Measurements from ENCODE around the gene CFAP57. TPM values are rescaled to one million over a fixed set of nuclear protein-coding genes. Genes with fewer than 3 reads are reported as not detected.

Gene CFAP57
- total RNA-seq, 2 experiments from 2014 or later, result not detected

DNA sequence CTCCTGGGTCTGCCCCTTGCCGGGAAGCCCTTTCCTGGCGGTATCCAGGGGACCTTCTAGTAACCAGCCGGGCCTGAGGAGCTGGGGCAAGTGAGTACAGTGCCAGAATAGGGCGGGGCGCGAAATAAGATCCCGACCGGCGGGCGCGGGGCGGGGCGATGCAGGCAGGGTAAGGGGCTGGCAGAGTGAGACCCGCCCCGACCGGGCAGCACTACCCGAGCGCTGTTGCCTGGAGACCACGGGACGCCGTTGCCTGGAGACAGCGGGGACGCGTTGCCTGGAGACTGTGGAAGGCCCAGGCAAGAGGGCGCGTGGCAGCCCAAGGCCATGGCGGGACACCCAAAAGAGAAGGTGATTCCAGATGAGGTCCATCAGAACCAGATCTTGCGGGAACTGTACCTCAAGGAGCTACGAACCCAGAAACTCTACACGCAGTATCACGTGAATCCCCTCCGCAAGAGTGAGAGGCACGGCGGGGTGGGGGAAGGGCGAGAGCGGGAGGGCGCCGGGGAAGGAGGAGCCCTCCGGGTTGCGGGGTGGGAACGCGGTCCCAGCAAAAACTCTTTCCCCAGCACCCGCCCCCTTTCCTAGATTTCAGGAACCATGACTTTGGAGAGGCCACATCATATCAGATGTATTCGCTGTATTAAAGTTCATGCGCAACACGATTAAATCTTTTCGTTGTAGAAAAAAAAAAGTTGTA, 24.4 kb upstream of the CFAP57 start:
- Mint-ChIP-seq H3K4me3 (no peak overlapping the region), H3K36me3 (ENCODE audit: low read depth) (no peaks in the 10 kb centered on the region), H3K27me3 (peaks cover 65% of the 10 kb centered on the region), H3K9me3 (no peaks in the 10 kb centered on the region), H3K27ac (no peak overlapping the region), H3K4me1 (peaks cover 1% of the 10 kb centered on the region)
- ChIA-PET CTCF (no interaction called here), POLR2A (no interaction called here)
- DNase-seq, result peak; percentile 51

DNA sequence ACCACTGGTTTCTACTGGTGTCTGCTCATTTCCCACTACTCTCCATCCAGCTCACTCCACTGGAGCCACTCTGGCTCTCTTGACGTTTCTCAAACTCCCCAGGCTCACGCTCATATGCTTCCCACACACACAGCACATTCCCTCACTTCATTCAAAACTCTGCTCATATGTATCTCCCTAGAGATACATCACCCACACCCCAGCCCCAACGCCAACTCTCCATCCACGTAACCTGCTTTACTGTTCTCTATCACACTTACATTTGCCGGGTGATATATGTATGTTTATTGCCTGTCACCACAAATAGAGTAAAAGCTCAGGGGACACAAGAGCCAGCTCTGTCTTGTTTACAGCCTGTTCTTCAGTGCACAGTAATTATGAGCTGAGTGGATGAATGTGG, 22.2 kb upstream of the CFAP57 start:
- Mint-ChIP-seq H3K27me3 (peaks cover 46% of the 10 kb centered on the region), H3K9me3 (no peaks in the 10 kb centered on the region), H3K4me1 (peaks cover 1% of the 10 kb centered on the region), H3K27ac (no peak overlapping the region), H3K36me3 (ENCODE audit: low read depth) (no peaks in the 10 kb centered on the region), H3K4me3 (no peak overlapping the region)
- ChIA-PET POLR2A (no interaction called here), CTCF (no interaction called here)
- DNase-seq, result no peak

DNA sequence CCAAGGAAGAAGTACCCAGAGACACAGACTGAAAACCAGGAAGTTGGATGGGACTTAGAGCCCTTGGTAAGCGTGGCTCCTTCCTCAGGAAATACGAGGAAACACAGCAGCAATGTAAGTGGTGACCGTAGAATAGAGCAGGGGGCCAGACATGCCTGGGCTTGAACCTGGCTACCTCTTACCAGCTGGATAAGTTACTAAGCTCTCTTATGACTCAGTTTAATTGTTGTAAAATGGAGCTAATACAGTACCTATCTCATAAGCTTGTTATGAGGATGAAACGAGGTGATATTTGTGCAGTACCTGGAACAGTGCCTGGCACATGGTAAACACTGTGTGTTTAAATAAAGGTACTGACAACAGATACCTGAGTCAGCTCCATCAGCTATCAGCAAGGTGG, 19.3 kb upstream of the CFAP57 start:
- Mint-ChIP-seq H3K4me3 (no peak overlapping the region), H3K36me3 (ENCODE audit: low read depth) (no peaks in the 10 kb centered on the region), H3K27me3 (peaks cover 26% of the 10 kb centered on the region), H3K4me1 (peaks cover 5% of the 10 kb centered on the region), H3K9me3 (no peaks in the 10 kb centered on the region), H3K27ac (no peak overlapping the region)
- ChIA-PET POLR2A (no interaction called here), CTCF (no interaction called here)
- DNase-seq, result no peak

DNA sequence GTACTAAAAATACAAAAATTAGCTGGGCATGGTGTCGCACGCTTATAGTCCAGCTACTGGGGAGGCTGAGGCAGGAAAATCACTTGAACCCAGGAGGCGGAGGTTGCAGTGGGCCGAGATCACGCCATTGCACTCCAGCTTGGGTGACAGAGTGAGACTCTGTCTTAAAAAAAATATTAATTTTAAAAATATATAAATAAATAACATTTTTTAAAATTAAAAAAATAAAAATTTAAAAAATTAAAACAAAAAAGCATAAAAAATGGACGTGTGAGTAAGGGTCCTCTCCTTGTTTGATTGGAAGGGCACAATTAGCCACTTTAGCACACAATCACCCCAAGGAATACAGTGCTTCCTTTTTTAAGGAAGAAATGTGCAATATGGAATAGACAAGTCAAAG, 18.7 kb upstream of the CFAP57 start:
- Mint-ChIP-seq H3K4me1 (peaks cover 5% of the 10 kb centered on the region), H3K27ac (no peak overlapping the region), H3K9me3 (no peaks in the 10 kb centered on the region), H3K4me3 (no peak overlapping the region), H3K27me3 (peaks cover 22% of the 10 kb centered on the region), H3K36me3 (ENCODE audit: low read depth) (no peaks in the 10 kb centered on the region)
- ChIA-PET POLR2A (no interaction called here), CTCF (no interaction called here)
- no peak for DNase-seq

GRCh38 chr1:43156026-43156425, 16.1 kb upstream of the CFAP57 start:
- peaks cover 4% of the 10 kb centered on the region for H3K4me1 Mint-ChIP-seq
- no peaks in the 10 kb centered on the region for H3K36me3 Mint-ChIP-seq (ENCODE audit: low read depth)
- ChIA-PET CTCF (no interaction called here), POLR2A (no interaction called here)
- no peaks in the 10 kb centered on the region for H3K9me3 Mint-ChIP-seq
- H3K4me3 Mint-ChIP-seq, result no peak overlapping the region
- H3K27me3 Mint-ChIP-seq, result peaks cover 6% of the 10 kb centered on the region
- no peak for DNase-seq
- H3K27ac Mint-ChIP-seq, result no peak overlapping the region

DNA sequence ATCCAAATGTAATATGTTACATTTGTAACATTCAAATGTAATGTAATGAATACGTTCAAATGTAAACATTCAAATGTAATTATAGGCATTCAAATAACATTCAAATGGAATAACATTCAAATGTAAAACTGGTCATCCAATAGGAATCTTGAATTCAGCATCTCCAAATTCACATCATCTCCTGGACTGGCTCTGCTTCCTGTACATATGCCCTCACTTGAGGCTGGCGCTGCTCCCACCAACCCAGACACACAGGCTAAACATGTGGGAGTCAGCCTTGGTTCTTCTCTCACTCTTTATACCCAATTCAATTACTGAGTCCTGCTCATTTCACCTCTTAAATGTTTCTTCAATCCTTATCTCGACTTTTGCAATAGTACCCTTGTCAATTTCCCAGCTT, 7.0 kb upstream of the CFAP57 start:
- no peak overlapping the region for H3K27ac Mint-ChIP-seq
- H3K4me1 Mint-ChIP-seq, result peaks cover 10% of the 10 kb centered on the region
- CTCF ChIA-PET, result interaction anchor here (0.6 kb wide), 1 partner anchor 389 kb away, joined by 3 read pairs; no protein-coding TSS in a partner anchor
- H3K36me3 Mint-ChIP-seq (ENCODE audit: low read depth), result peaks cover 43% of the 10 kb centered on the region
- no peak for DNase-seq
- no peaks in the 10 kb centered on the region for H3K9me3 Mint-ChIP-seq
- POLR2A ChIA-PET, result no interaction called here
- H3K4me3 Mint-ChIP-seq, result no peak overlapping the region
- H3K27me3 Mint-ChIP-seq, result no peaks in the 10 kb centered on the region

GRCh38 chr1:43165765-43166164, 6.4 kb upstream of the CFAP57 start:
- Mint-ChIP-seq H3K36me3 (ENCODE audit: low read depth) (peaks cover 46% of the 10 kb centered on the region), H3K27ac (no peak overlapping the region), H3K4me3 (no peak overlapping the region), H3K27me3 (no peaks in the 10 kb centered on the region), H3K9me3 (no peaks in the 10 kb centered on the region), H3K4me1 (peaks cover 16% of the 10 kb centered on the region)
- DNase-seq, result no peak
- ChIA-PET POLR2A (no interaction called here), CTCF (interaction anchor here (0.6 kb wide), 1 partner anchor 389 kb away, joined by 3 read pairs; no protein-coding TSS in a partner anchor)

DNA sequence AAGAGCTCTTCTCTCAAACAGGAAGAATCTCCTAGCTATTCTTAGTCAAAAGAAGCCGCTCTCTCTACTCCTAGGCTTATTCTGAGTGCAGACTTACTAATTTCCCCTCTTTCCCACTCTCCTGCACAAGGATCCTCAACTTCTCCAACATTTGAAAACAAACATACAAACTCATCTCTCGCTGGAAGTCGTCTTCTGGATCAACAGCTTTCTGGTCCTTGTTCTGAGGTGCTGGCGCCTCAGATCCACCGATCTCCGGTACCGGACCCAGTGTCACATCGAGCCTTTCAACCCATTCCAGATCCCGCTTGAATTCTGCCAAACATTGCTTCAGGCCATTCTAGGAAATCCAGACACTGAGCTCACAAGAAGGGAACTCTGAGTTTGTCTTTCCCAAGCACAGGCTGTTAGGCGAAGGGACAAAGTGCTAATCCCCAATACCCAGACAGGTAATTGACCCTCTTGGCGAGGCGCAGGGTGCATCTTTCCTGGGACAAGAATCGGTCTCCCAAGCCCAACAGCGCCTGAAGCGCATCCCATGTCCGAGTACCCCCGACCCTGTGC, 736 bp upstream of the CFAP57 start:
- DNase-seq, result no peak
- H3K4me1 Mint-ChIP-seq, result peaks cover 33% of the 10 kb centered on the region
- peaks cover 12% of the 10 kb centered on the region for H3K27me3 Mint-ChIP-seq
- ChIA-PET CTCF (no interaction called here), POLR2A (interaction anchor here (0.7 kb wide), 1 partner anchor 489 kb away, joined by 3 read pairs; no protein-coding TSS in a partner anchor)
- peak overlapping the region; percentile 93 for H3K27ac Mint-ChIP-seq
- peak overlapping the region; percentile 99 for H3K4me3 Mint-ChIP-seq
- peaks cover 35% of the 10 kb centered on the region for H3K36me3 Mint-ChIP-seq (ENCODE audit: low read depth)
- peaks cover 2% of the 10 kb centered on the region for H3K9me3 Mint-ChIP-seq

- Mint-ChIP-seq H3K4me1 (peaks cover 33% of the 10 kb centered on the region), H3K27ac (peak overlapping the region; percentile 93), H3K4me3 (peak overlapping the region; percentile 99), H3K27me3 (peaks cover 22% of the 10 kb centered on the region), H3K9me3 (peaks cover 2% of the 10 kb centered on the region), H3K36me3 (ENCODE audit: low read depth) (peaks cover 27% of the 10 kb centered on the region)
- peak; percentile 90 for DNase-seq
- ChIA-PET CTCF (no interaction called here), POLR2A (interaction anchor here (0.6 kb wide), 1 partner anchor 14 kb away, joined by 3 read pairs; no protein-coding TSS in a partner anchor)
These were observed 420 bp downstream of the CFAP57 start for GRCh38 chr1:43172527-43172972.

- peaks cover 12% of the 10 kb centered on the region for H3K36me3 Mint-ChIP-seq (ENCODE audit: low read depth)
- peaks cover 2% of the 10 kb centered on the region for H3K9me3 Mint-ChIP-seq
- peaks cover 29% of the 10 kb centered on the region for H3K27me3 Mint-ChIP-seq
- ChIA-PET CTCF (no interaction called here), POLR2A (interaction anchor here (0.5 kb wide), 1 partner anchor 512 kb away, joined by 3 read pairs; no protein-coding TSS in a partner anchor)
- H3K4me1 Mint-ChIP-seq, result peaks cover 26% of the 10 kb centered on the region
- DNase-seq, result no peak
- no peak overlapping the region for H3K4me3 Mint-ChIP-seq
- no peak overlapping the region for H3K27ac Mint-ChIP-seq
These were observed 2.7 kb downstream of the CFAP57 start for GRCh38 chr1:43174873-43175272.

DNA sequence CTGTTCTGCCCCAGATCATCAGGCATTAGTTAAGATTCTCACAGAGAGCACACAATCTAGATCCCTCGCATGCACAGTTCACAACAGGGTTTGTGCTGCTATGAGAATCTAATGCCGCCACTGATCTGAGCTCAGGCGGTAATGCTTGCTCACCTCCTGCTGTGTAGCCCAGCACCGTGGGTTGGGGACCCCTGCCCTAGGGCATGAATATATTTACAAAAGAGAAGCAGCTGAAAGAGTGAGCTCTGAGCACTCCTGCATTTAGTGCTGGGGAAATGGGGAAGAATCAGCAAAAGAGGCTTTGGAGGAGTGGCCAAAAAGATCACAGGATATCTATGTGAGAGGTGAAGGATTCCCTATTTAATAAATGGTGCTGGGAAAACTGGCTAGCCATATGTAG, 5.6 kb downstream of the CFAP57 start:
- Mint-ChIP-seq H3K4me1 (peaks cover 4% of the 10 kb centered on the region), H3K4me3 (no peak overlapping the region), H3K27ac (no peak overlapping the region), H3K36me3 (ENCODE audit: low read depth) (no peaks in the 10 kb centered on the region), H3K27me3 (peaks cover 29% of the 10 kb centered on the region), H3K9me3 (peaks cover 2% of the 10 kb centered on the region)
- DNase-seq, result no peak
- POLR2A ChIA-PET, result no interaction called here
- CTCF ChIA-PET, result no interaction called here

GRCh38 chr1:43184388-43184787, 12.3 kb downstream of the CFAP57 start:
- Mint-ChIP-seq H3K27ac (no peak overlapping the region), H3K9me3 (no peaks in the 10 kb centered on the region), H3K4me1 (no peaks in the 10 kb centered on the region), H3K27me3 (peaks cover 12% of the 10 kb centered on the region), H3K36me3 (ENCODE audit: low read depth) (no peaks in the 10 kb centered on the region), H3K4me3 (no peak overlapping the region)
- POLR2A ChIA-PET, result interaction anchor here (0.6 kb wide), 1 partner anchor 113 kb away, joined by 10 read pairs; no protein-coding TSS in a partner anchor
- CTCF ChIA-PET, result no interaction called here
- DNase-seq, result no peak

DNA sequence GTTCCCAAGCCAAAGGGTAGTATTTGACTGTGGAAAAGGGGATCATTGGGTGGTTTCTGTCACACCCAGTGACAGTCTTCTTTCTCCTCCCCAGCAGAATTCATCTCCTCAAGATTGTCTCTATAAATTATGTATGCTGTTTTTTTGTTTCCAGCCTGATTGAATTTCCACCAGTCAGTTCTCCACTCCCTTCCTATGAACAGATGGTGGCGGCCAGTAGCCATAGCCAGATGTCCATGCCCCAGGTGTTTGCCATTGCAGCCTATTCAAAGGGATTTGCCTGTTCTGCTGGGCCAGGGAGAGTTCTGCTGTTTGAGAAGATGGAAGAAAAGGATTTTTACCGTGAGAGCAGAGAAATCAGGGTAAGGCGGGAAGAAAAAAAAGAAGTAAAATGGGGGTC, 12.9 kb downstream of the CFAP57 start:
- Mint-ChIP-seq H3K4me3 (no peak overlapping the region), H3K27me3 (peaks cover 13% of the 10 kb centered on the region), H3K36me3 (ENCODE audit: low read depth) (no peaks in the 10 kb centered on the region), H3K9me3 (no peaks in the 10 kb centered on the region), H3K4me1 (no peaks in the 10 kb centered on the region), H3K27ac (no peak overlapping the region)
- POLR2A ChIA-PET, result interaction anchor here (0.6 kb wide), 1 partner anchor 114 kb away, joined by 10 read pairs; no protein-coding TSS in a partner anchor
- no peak for DNase-seq
- CTCF ChIA-PET, result no interaction called here

Data from activated CD4-positive, alpha-beta T cell treated with anti-CD3 and anti-CD28 coated beads, Interleukin-2, amount 10 ng/mL, durations not matched to agents 7 days and 5 days (primary cell).